HG03521 (cell line): ENCODE measurements around the gene TTI1.
"Not testable (repeated sequence)": the region's sequence is repeated elsewhere in the genome, so short reads cannot be mapped to it uniquely, and the experiment has no call there.

Experiments used
- ATAC-seq: cut with Tn5 transposase; IDR thresholded peaks from one replicate; pipeline ENCODE4 v1.9.1; 2021; ENCODE audit warnings: mild to moderate bottlenecking, moderate library complexity; ENCODE audit not compliant: unreplicated experiment

The TTI1 gene

DNA sequence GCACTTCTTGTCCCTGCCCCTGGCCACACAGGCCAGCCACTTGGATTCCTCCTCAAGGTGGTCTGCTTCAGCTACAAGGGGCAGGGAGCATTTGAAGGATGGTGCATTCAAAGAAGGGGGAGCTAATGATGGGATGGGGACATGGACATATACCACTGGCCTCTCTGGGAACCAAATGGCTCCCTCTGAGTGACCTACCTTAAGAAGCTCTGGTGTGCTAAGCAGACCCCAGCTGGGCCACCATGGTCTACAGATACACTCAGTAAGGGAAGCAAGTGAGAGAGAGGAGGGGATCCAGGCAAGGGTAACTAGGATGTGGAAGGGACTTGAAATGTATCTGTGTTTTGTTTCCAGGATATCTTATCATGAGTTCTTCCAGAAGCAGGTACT lies 62.4 kb downstream of the TTI1 start:
- ATAC-seq: no peak

- no peak for ATAC-seq
Measured at GRCh38 chr20:37969949-37970855, 63.1 kb downstream of the TTI1 start.

- ATAC-seq: no peak
Measured at GRCh38 chr20:37968841-37969401, 64.3 kb downstream of the TTI1 start.

GRCh38 chr20:37963483-37963882 lies 69.8 kb downstream of the TTI1 start:
- not testable (repeated sequence) for ATAC-seq

GRCh38 chr20:37961066-37961465 lies 72.2 kb downstream of the TTI1 start:
- no peak for ATAC-seq

DNA sequence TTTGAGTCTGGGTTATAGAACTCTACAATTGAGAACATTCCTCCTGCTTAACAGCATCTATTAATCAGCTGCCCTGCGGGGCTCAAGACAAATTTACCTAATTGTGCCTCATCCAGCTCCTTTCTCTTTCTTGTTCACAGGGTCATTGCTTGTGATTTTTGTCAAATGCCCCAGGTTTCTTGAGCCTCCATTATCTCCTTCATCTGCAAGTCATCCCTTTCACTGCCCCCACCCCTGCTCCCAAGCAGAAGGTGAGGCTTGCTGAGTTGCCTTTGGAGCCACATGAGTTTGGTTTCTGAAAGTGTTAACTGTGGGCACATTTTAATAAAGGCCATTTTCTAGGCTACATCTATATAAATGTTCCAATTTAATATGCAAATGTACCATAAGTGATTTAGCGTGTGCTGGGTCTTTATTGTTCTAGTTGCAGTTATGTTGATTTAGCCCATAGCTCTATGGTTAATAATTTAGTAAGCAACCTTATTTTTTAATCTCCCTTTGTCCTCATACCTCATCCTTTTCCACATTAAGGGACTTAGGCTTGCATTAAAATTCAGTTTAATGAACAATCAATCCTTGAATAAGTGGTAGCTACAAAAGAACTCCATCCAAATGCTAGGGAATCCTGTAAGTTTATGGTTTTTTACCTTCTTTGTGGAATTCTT lies 74.3 kb downstream of the TTI1 start:
- ATAC-seq: no peak

DNA sequence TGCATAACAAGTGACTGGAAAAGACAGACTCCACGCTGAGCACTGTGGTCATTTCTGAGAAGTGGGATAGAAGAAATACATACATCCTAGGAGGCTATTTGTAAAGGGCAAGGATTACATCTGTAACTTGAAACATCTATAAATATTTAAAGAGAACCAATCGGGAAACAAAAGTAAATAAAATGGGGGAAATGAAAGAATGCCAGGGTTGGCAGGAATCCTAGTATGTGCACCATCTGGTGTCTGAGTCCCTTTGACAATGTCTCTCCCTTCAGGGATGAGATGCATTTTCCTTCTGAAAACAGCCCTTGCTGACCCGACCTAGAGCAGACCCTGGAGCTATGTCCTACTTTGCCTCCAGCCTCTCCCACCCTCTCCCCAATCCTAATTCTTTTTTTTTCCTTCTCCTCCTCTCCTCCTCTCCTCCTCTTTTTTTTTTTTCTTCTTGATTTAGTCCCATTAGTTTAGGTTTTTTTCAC lies 77.1 kb downstream of the TTI1 start:
- ATAC-seq: no peak

GRCh38 chr20:37955511-37955910 lies 77.7 kb downstream of the TTI1 start:
- no peak for ATAC-seq

- ATAC-seq: no peak
Measured at GRCh38 chr20:37954626-37955025, 78.6 kb downstream of the TTI1 start.

DNA sequence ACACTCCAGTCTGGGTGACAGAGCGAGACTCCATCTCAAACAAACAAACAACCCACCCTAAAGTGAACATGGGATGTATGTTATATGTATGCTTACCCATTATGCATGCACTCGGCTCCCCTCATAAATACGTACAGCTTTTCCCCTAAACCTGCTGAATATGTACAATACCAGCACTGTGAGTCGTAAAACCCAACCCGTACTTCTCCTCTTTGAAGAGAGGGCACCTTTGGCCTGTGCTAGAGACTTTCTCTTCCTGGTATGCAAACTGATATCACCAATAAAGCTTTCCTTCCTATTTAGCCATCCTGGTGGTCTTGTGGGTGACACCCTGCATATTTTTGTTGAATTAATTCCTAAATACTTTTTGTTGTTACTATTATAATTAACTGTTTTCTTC lies 79.1 kb downstream of the TTI1 start:
- ATAC-seq: no peak

- no peak for ATAC-seq
Measured at GRCh38 chr20:37948956-37949355, 84.3 kb downstream of the TTI1 start.

- no peak for ATAC-seq
Measured at GRCh38 chr20:37947943-37948342, 85.3 kb downstream of the TTI1 start.

- ATAC-seq: no peak
Measured at GRCh38 chr20:37946946-37947345, 86.3 kb downstream of the TTI1 start.

DNA sequence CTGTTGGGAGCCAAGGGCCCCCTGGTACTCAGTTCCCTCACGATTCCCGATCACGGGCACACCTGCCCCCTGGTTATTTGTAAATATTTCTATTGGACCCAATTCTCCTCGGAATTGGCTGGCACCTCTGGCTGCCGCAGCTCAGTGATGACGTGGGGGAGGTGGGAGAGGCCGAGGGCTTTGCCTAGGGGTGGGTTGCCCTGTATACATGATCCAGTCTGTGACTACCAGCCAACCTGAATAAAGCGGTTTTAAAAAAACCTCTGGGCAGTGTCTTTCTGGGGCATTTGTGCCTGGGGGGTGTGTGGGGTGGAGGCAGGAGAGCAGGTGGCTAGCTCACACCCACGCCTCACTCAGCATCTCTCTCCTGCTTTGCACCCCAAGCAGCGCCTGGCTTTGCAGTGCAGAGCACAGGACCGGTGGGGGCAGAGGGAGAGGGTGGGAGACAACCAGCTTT lies 88.1 kb downstream of the TTI1 start:
- ATAC-seq: no peak

DNA sequence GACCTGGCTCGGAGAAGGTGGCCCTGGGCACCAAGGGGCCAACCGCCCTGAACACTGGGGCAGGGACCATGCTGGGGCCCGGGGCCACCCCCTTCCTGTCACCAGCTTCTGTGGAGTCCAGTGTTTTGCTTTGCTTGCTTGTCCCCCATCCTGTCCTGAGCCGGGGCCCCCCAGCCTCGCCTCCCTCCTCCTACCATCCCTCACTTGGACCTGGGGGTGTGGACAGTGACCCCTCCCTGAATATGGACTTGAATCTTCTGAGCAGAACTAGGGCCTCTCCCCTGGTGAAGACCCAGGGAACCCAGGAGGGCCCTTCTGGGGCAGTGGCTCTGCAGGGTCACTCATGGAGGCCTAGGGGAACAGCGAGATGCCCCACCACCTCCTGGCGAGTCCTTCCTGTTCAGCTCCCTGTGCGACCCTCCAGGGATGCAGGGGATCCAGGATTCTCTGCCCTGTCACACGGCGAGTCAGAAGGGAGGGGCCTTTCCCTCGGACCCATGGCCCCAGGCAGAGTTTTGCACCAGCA lies 88.7 kb downstream of the TTI1 start:
- no peak for ATAC-seq

DNA sequence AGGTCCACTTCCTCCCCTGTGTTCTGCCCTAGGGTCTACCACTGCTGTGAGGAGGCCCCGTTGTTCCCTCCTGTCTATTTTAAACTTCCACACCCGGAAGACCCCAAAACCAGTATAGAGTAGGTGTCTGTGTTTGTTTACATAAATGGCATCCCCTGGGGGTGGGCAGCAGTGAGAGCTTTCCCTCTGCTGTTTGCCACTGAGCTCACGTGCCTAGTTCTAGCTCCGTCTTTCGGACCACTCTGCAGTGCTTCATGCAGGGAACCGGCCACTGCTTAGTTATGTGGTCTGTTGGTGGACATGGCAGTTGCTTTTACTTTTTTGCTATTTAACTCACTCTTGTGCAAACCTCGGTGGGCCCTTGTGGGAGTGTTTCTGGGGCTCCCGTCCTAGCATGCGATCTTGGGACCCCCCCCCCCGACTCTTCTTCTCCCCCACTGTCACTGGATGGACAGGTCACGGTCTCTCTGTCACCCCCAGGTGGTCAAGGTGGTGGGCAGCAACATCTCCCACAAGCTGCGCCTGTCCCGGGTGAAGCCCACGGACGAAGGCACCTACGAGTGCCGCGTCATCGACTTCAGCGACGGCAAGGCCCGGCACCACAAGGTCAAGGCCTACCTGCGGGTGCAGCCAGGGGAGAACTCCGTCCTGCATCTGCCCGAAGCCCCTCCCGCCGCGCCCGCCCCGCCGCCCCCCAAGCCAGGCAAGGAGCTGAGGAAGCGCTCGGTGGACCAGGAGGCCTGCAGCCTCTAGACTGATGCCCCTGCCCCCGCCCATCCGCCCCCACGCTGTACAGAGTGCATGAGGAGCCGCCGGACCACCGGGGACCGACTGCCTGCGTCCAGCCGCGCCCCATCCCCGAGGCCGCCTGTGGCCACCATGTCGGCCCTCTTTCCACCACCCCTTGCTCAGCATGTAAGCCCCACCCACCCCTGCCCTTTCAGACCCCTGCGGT lies 89.5 kb downstream of the TTI1 start:
- no peak for ATAC-seq

DNA sequence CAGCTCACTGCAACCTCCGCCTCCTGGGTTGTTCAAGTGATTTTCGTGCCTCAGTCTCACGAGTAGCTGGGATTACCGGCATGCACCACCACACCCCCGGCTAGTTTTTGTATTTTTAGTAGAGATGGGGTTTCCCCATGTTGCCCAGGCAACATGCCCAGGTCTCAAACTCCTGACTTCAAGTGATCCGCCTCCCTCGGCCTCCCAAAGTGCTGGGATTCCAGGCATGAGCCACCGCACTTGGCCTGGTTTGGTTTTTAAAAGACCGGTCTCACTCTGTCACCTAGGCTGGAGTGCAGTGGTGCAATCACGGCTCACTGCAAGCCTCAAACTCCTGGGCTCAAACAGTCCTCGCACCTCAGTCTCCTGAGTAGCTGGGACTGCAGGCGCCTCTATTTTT lies 90.2 kb downstream of the TTI1 start:
- no peak for ATAC-seq

DNA sequence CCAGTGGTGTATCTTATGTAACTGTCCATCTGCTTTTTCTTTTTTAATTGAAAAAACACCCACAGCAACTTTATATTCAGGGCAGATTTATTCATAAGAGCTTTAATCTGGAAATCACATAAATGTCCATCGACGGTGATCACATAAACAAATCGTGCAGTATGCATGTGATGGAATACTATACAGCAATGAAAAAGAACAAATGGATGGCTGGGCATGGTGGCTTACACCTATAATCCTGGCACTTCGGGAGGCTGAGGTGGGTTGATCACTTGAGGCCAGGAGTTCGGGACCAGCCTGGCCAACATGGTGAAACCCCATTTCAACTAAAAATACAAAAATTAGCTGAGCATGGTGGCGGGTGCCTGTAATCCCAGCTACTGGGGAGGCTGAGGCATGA lies 91.3 kb downstream of the TTI1 start:
- no peak for ATAC-seq

DNA sequence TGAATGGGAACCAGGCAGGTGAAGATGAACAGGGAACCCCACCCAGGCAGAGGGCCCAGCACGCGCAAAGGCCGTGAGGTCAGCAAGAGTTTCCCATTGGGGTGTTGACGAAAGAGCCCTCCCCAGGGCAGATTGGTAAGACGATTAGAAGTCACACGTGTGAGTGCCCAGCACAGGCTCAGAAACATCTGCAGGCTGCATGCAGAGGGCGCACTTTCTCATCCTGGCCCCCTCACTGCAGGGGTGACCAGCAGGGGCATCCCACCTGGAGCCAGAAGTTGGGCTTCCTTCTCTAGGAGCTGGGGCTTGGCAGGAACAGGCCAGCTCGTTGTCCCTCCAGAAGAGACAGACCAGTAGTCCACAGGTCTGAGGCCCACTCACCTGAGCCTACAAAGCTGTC lies 91.9 kb downstream of the TTI1 start:
- ATAC-seq: no peak

DNA sequence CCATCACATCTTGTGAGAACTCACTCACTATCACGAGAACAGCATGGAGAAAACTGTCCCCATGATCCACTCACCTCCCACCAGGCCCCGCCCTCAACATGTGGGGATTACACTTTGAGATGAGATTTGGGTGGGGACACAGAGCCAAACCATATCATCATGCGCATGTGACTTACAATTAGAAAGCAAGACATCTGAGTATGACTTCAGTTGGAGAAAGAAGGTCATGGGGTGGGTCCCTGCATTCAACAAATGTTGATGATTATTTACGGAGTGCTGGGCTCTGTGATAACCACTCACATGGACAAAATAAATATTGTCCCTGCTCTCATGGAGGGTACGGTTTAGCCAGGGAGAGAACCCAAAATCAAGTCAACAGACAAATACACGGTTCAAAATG lies 92.4 kb downstream of the TTI1 start:
- no peak for ATAC-seq
